Loucy (cell line): ENCODE results near the gene SYT6.

Source experiments
- H2AFZ ChIP-seq: fragments of 200-600 bp; sonication (generic); 2 replicates; pipeline ENCODE4 v1.6.0; 2016; ENCODE audit warnings: antibody characterized with exemption, mild to moderate bottlenecking, low read length, moderate library complexity
- H3F3A ChIP-seq: fragments of 200-600 bp; 2 replicates; pipeline ENCODE4 v1.6.0; 2016; ENCODE audit warnings: antibody characterized with exemption, low read depth, mild to moderate bottlenecking
- H3K27me3 ChIP-seq: fragments of 200-600 bp; sonication (generic); 2 replicates; pipeline ENCODE4 v1.6.1; 2014; ENCODE audit warnings: low read length, mild to moderate bottlenecking; ENCODE audit not compliant: insufficient read depth, poor library complexity, severe bottlenecking
- H3K36me3 ChIP-seq: fragments of 200-600 bp; sonication (generic); 2 replicates; pipeline ENCODE4 v1.6.1; 2016; ENCODE audit warnings: low read length; ENCODE audit not compliant: insufficient read depth
- H3K4me1 ChIP-seq: fragments of 200-600 bp; sonication (generic); 2 replicates; pipeline ENCODE4 v1.5.1; 2014; ENCODE audit warnings: low read length, mild to moderate bottlenecking; ENCODE audit not compliant: insufficient read depth, poor library complexity, severe bottlenecking
- H3K4me2 ChIP-seq: fragments of 200-600 bp; sonication (generic); 2 replicates; pipeline ENCODE4 v1.6.0; 2014; ENCODE audit warnings: antibody characterized with exemption, low read length, low read depth, mild to moderate bottlenecking; ENCODE audit not compliant: poor library complexity, severe bottlenecking
- H3K4me3 ChIP-seq: fragments of 200-600 bp; sonication (generic); 2 replicates; pipeline ENCODE4 v1.5.1; 2014; ENCODE audit warnings: low read length, mild to moderate bottlenecking, mixed read lengths; ENCODE audit not compliant: poor library complexity, severe bottlenecking
- H3K79me2 ChIP-seq: fragments of 200-600 bp; sonication (generic); 2 replicates; pipeline ENCODE4 v1.6.1; 2014; ENCODE audit warnings: low read length; ENCODE audit not compliant: insufficient read depth
- H3K9ac ChIP-seq: fragments of 200-600 bp; sonication (generic); 2 replicates; pipeline ENCODE4 v1.6.0; 2014; ENCODE audit warnings: mild to moderate bottlenecking, low read depth, low read length, moderate library complexity; ENCODE audit not compliant: poor library complexity, severe bottlenecking
- H3K9me2 ChIP-seq: fragments of 200-600 bp; sonication (generic); replicated peaks from 2 replicates; pipeline ENCODE4 v1.6.1; 2016; ENCODE audit warnings: low read depth, low read length, mixed read lengths
- H3K9me3 ChIP-seq: fragments of 200-600 bp; sonication (generic); 2 replicates; pipeline ENCODE4 v1.6.1; 2014; ENCODE audit warnings: mild to moderate bottlenecking, antibody characterized with exemption, low read length, low read depth; ENCODE audit not compliant: insufficient read depth
- H4K20me1 ChIP-seq: fragments of 200-600 bp; sonication (generic); 2 replicates; pipeline ENCODE4 v1.6.0; 2014; ENCODE audit warnings: antibody characterized with exemption, low read length, mild to moderate bottlenecking; ENCODE audit not compliant: insufficient read depth, poor library complexity, severe bottlenecking
- CTCF ChIP-seq: fragments of 200-600 bp; sonication (generic); conservative IDR thresholded peaks from 2 replicates; pipeline ENCODE4 v1.5.1; 2014; ENCODE audit warnings: mild to moderate bottlenecking, antibody characterized with exemption, low read length
- EZH2phosphoT487 ChIP-seq: fragments of 200-600 bp; IDR thresholded peaks from 2 replicates; pipeline ENCODE4 v1.6.1; 2018; ENCODE audit warnings: antibody characterized with exemption, mild to moderate bottlenecking, moderate library complexity, borderline replicate concordance

SYT6 gene

GRCh38 chr1:114043054-114043453 lies 110.6 kb downstream of the SYT6 start:
- no peaks in the 10 kb centered on the region for H3K36me3 ChIP-seq
- no peak overlapping the region for H3K4me2 ChIP-seq
- no peaks in the 10 kb centered on the region for H3K9me2 ChIP-seq
- TF ChIP-seq CTCF (no peak), EZH2phosphoT487 (no peak)
- H3K4me1 ChIP-seq: no peaks in the 10 kb centered on the region
- no peak overlapping the region for H2AFZ ChIP-seq
- H3F3A ChIP-seq: no peaks in the 10 kb centered on the region
- no peak overlapping the region for H3K4me3 ChIP-seq
- H4K20me1 ChIP-seq: no peaks in the 10 kb centered on the region
- no peaks in the 10 kb centered on the region for H3K79me2 ChIP-seq
- H3K9me3 ChIP-seq: peaks cover 3% of the 10 kb centered on the region; the same call in 1 of the 2 replicates
- no peaks in the 10 kb centered on the region for H3K27me3 ChIP-seq
- H3K9ac ChIP-seq: no peak overlapping the region

GRCh38 chr1:114040273-114041015 lies 113.2 kb downstream of the SYT6 start:
- TF ChIP-seq EZH2phosphoT487 (no peak), CTCF (no peak)
- no peak overlapping the region for H3K9ac ChIP-seq
- no peaks in the 10 kb centered on the region for H3K27me3 ChIP-seq
- H4K20me1 ChIP-seq: no peaks in the 10 kb centered on the region
- H3K36me3 ChIP-seq: no peaks in the 10 kb centered on the region
- H3K79me2 ChIP-seq: no peaks in the 10 kb centered on the region
- H3K4me3 ChIP-seq: no peak overlapping the region
- H3K9me2 ChIP-seq: no peaks in the 10 kb centered on the region
- H3F3A ChIP-seq: no peaks in the 10 kb centered on the region
- H3K4me2 ChIP-seq: no peak overlapping the region
- no peak overlapping the region for H2AFZ ChIP-seq
- no peaks in the 10 kb centered on the region for H3K9me3 ChIP-seq
- no peaks in the 10 kb centered on the region for H3K4me1 ChIP-seq
